HEK293 (cell line): Measurements from ENCODE around the gene NRG2.

Experiments
- CTCF ChIA-PET: fragments of 350-600 bp; formaldehyde crosslinking; extraction: SDS; loops from one replicate; lab custom pipeline; 2021; ENCODE audit warnings: antibody characterized with exemption; lab: Yijun Ruan, JAX
- POLR2A ChIA-PET: fragments of 300-600 bp; formaldehyde crosslinking; extraction: SDS; loops from one replicate; lab custom pipeline; 2020; ENCODE audit warnings: antibody characterized with exemption, inconsistent platforms; lab: Yijun Ruan, JAX
- H3K27ac ChIP-seq: fragments of 200-500 bp; sonication (Bioruptor generic); 2 replicates; pipeline ENCODE4 v1.5.1; 2014; ENCODE audit warnings: low read depth, low read length, control low read depth, inconsistent platforms; ENCODE audit errors: extremely low read depth
- H3K36me3 ChIP-seq, 2 experiments: fragments of 200-500 bp in 1 of 2; sonication (Bioruptor generic) in 1 of 2; 1 replicate in 1 of 2; 2 replicates in 1 of 2; pipeline ENCODE4 v1.5.1; 2014 to 2017; ENCODE audit warnings: inconsistent platforms in 2 of 2, low read length in 2 of 2; ENCODE audit not compliant: control insufficient read depth in 2 of 2, insufficient read depth in 1 of 2
- H3K4me1 ChIP-seq: fragments of 200-500 bp; sonication (Bioruptor generic); 2 replicates; pipeline ENCODE4 v1.5.1; 2014; ENCODE audit warnings: mild to moderate bottlenecking, low read length, inconsistent platforms; ENCODE audit not compliant: control insufficient read depth, insufficient read depth
- H3K4me3 ChIP-seq: 2 replicates; pipeline ENCODE4 v1.5.1; 2011; ENCODE audit warnings: low read depth, mild to moderate bottlenecking, control low read depth, low read length, moderate library complexity
- H3K9me3 ChIP-seq: fragments of 200-500 bp; sonication (Bioruptor generic); 2 replicates; pipeline ENCODE4 v1.5.1; 2014; ENCODE audit warnings: low read depth, low read length, inconsistent platforms; ENCODE audit not compliant: control insufficient read depth, insufficient read depth
- GFI1B ChIP-seq: fragments of 450-650 bp; formaldehyde crosslinking; IDR thresholded peaks from 2 replicates; pipeline ENCODE4 v1.5.1; 2016; ENCODE audit warnings: missing biosample characterization, missing genetic modification characterization
- HOXD13 ChIP-seq: sonication (generic); formaldehyde crosslinking; IDR thresholded peaks from 2 replicates; pipeline ENCODE4 v1.8.0; 2022; ENCODE audit warnings: missing genetic modification reagents, borderline replicate concordance
- SETDB1 ChIP-seq: IDR thresholded peaks from one replicate; pipeline ENCODE4 v1.6.1; 2017; ENCODE audit warnings: mild to moderate bottlenecking, low read length, moderate library complexity, mixed read lengths; ENCODE audit not compliant: insufficient read length
- SP2 ChIP-seq: fragments of 450-650 bp; formaldehyde crosslinking; IDR thresholded peaks from 2 replicates; pipeline ENCODE4 v1.5.1; 2016; ENCODE audit warnings: missing biosample characterization, missing genetic modification characterization
- SP7 ChIP-seq: fragments of 450-650 bp; formaldehyde crosslinking; IDR thresholded peaks from 2 replicates; pipeline ENCODE4 v1.5.1; 2016; ENCODE audit warnings: missing biosample characterization, missing genetic modification characterization
- ZNF211 ChIP-seq: fragments of 450-650 bp; formaldehyde crosslinking; IDR thresholded peaks from 2 replicates; pipeline ENCODE4 v1.5.1; 2016; ENCODE audit warnings: low read depth, missing biosample characterization, missing genetic modification characterization
- ZNF292 ChIP-seq: fragments of 450-650 bp; formaldehyde crosslinking; IDR thresholded peaks from 2 replicates; pipeline ENCODE4 v1.5.1; 2016; ENCODE audit warnings: low read depth, missing biosample characterization, missing genetic modification characterization, borderline replicate concordance
- ZNF423 ChIP-seq: fragments of 450-650 bp; formaldehyde crosslinking; IDR thresholded peaks from 2 replicates; pipeline ENCODE4 v1.5.1; 2016; ENCODE audit warnings: missing biosample characterization, missing genetic modification characterization
- ZNF560 ChIP-seq: fragments of 450-650 bp; formaldehyde crosslinking; IDR thresholded peaks from 2 replicates; pipeline ENCODE4 v1.5.1; 2017; ENCODE audit warnings: missing biosample characterization, missing genetic modification characterization, borderline replicate concordance
- ZNF561 ChIP-seq: fragments of 450-650 bp; IDR thresholded peaks from 2 replicates; pipeline ENCODE4 v1.5.1; 2018; ENCODE audit warnings: missing biosample characterization, missing genetic modification characterization, borderline replicate concordance
- ZNF660 ChIP-seq: fragments of 450-650 bp; IDR thresholded peaks from 2 replicates; pipeline ENCODE4 v1.5.1; 2018; ENCODE audit warnings: missing biosample characterization, mild to moderate bottlenecking, missing genetic modification characterization
- ZNF701 ChIP-seq: fragments of 450-650 bp; formaldehyde crosslinking; IDR thresholded peaks from 2 replicates; pipeline ENCODE4 v1.5.1; 2016; ENCODE audit warnings: missing biosample characterization, missing genetic modification characterization
- ZNF776 ChIP-seq: fragments of 450-650 bp; formaldehyde crosslinking; IDR thresholded peaks from 2 replicates; pipeline ENCODE4 v1.5.0; 2017; ENCODE audit warnings: missing biosample characterization, missing genetic modification characterization, borderline replicate concordance
- ZNF837 ChIP-seq: fragments of 450-650 bp; formaldehyde crosslinking; IDR thresholded peaks from 2 replicates; pipeline ENCODE4 v1.5.1; 2016; ENCODE audit warnings: missing biosample characterization, missing genetic modification characterization
- ZSCAN30 ChIP-seq: fragments of 450-650 bp; IDR thresholded peaks from 2 replicates; pipeline ENCODE4 v1.5.1; 2018; ENCODE audit warnings: missing biosample characterization, mild to moderate bottlenecking, missing genetic modification characterization, moderate library complexity
- TF ChIP-seq, protein P1 (sequence below): fragments of 450-650 bp; formaldehyde crosslinking; IDR thresholded peaks from 2 replicates; pipeline ENCODE4 v1.5.1; 2017; ENCODE audit warnings: missing biosample characterization, missing genetic modification characterization
- TF ChIP-seq, protein P2 (sequence below): fragments of 450-650 bp; formaldehyde crosslinking; IDR thresholded peaks from 2 replicates; pipeline ENCODE4 v1.5.1; 2016; ENCODE audit warnings: missing biosample characterization, missing genetic modification characterization

The NRG2 gene

DNA sequence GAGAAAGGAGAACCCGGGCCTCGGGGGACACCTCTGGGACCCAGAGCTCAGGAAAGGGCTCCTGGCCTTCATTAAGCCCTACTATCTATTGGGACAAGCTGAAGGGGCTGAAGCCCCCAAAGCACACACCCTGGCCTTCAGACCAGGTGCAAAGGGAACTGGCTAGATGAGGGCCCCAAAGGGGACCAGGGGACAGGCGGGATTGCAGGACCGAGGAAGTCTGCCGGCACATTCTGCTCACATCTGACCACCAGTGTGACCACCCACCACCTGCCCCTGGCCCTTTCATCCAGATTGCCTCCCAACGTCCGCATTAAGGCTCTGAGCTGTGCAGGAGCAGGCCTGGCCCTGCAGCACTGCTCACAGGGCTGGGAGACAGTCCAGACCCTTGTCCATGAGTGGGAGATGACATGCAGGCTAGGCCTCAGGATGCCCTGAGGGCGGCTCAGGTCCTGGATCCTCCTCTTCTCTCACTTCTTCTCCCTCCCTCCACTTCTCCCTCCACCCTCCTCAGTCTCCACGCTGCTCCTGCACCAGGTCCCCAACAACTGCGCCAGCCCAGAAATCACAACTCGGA lies 228.3 kb downstream of the NRG2 start:
- TF ChIP-seq ZNF423 (tag by site-specific recombination), result no peak
- no peak for TF ChIP-seq SETDB1
- TF ChIP-seq, protein P1, sequence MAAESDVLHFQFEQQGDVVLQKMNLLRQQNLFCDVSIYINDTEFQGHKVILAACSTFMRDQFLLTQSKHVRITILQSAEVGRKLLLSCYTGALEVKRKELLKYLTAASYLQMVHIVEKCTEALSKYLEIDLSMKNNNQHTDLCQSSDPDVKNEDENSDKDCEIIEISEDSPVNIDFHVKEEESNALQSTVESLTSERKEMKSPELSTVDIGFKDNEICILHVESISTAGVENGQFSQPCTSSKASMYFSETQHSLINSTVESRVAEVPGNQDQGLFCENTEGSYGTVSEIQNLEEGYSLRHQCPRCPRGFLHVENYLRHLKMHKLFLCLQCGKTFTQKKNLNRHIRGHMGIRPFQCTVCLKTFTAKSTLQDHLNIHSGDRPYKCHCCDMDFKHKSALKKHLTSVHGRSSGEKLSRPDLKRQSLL (tag by site-specific recombination), result no peak
- TF ChIP-seq HOXD13 (CRISPR knock-in tag), result no peak
- TF ChIP-seq SP7 (tag by site-specific recombination), result no peak
- no peak for TF ChIP-seq ZNF292
- TF ChIP-seq, protein P2, sequence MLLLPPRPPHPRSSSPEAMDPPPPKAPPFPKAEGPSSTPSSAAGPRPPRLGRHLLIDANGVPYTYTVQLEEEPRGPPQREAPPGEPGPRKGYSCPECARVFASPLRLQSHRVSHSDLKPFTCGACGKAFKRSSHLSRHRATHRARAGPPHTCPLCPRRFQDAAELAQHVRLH (tag by site-specific recombination), result no peak
- TF ChIP-seq ZNF660 (tag by site-specific recombination), result no peak
- ChIA-PET POLR2A (no interaction called here), CTCF (no interaction called here)

DNA sequence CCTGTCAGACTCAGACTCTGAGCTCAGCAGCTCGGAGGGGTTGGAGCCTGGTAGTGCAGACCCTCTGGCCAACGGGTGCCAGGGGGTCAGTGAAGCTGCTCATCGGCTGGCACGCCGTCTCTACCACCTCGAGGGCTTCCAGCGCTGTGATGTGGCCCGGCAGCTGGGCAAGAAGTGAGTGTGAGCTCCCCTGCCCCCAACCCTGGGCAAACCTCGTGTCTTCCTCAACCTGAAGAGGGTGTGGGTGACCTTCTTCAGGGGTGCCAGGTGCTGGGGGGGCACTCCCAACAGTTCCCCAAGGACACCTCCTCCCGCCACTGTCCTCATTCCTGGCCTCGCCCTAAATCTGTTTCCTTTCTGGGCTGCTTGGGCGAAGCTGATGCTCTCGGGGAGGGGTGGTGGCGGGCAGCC lies 228.9 kb downstream of the NRG2 start:
- Histone ChIP-seq H3K9me3 (no peaks in the 10 kb centered on the region; the same call in 1 of the 2 replicates), H3K36me3 (no peaks in the 10 kb centered on the region), H3K4me1 (no peaks in the 10 kb centered on the region), H3K27ac (no peak overlapping the region), H3K4me3 (no peak overlapping the region)
- no peak for TF ChIP-seq ZNF561 (tag by site-specific recombination)
- ChIA-PET CTCF (no interaction called here), POLR2A (no interaction called here)

More for the DNA sequence above, 228.3 kb downstream of the NRG2 start:
- Histone ChIP-seq H3K36me3 (no peaks in the 10 kb centered on the region), H3K4me3 (no peak overlapping the region), H3K27ac (no peak overlapping the region), H3K9me3 (no peaks in the 10 kb centered on the region; the same call in 1 of the 2 replicates), H3K4me1 (no peaks in the 10 kb centered on the region)

DNA sequence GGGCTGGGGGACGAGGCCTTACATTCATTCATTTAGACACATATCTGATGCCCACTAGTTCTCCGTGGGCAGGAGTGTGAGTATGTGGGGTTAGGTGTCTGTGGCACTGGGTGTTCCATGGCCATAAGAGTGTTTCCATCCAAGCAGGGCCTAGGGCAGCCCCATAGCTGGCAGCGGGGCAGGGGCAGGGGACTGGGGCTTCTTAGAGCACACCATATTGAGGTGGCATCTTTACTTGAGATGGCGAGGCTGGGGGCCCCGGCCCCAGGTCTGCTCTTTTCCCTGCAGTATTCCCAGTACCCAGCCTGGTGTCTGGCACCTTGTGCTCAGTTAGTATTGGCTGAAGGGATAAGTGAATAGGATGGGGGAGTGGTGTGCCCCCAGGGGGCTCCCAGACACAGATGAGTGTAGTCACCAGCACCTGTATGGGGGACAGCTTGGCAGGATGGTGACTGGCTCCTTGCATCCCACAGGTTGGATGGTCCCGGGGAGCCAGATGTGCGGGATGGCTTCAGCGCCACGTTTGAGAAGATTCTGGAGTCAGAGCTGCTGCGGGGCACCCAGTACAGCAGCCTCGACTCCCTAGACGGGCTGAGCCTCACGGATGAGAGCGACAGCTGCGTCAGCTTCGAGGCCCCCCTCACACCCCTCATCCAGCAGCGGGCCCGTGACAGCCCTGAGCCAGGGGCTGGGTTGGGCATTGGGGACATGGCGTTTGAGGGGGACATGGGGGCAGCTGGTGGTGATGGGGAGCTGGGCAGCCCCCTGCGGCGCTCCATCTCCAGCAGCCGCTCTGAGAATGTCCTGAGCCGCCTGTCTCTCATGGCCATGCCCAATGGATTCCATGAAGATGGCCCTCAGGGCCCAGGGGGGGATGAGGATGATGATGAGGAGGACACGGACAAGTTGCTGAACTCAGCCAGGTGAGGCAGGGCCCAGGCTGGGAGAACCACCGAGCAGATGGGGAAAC lies 230.0 kb downstream of the NRG2 start:
- no peaks in the 10 kb centered on the region for H3K36me3 ChIP-seq
- H3K9me3 ChIP-seq, result no peaks in the 10 kb centered on the region
- POLR2A ChIA-PET, result no interaction called here
- H3K4me1 ChIP-seq, result no peaks in the 10 kb centered on the region
- CTCF ChIA-PET, result no interaction called here
- TF ChIP-seq ZNF560 (tag by site-specific recombination) (no peak), ZNF837 (tag by site-specific recombination) (no peak), ZNF211 (tag by site-specific recombination) (no peak), ZNF701 (tag by site-specific recombination) (no peak), ZSCAN30 (tag by site-specific recombination) (no peak), ZNF776 (tag by site-specific recombination) (no peak), SP2 (tag by site-specific recombination) (no peak), GFI1B (tag by site-specific recombination) (no peak)
- H3K4me3 ChIP-seq, result no peak overlapping the region
- no peak overlapping the region for H3K27ac ChIP-seq
